Endodermal cell (in vitro differentiated cells): ENCODE data around the gene KIF26B. TPM values are rescaled to one million over a fixed set of nuclear protein-coding genes. Genes with fewer than 3 reads are reported as not detected.

ENCODE experiments used
- DNase-seq: peaks from one replicate; pipeline ENCODE4 v3.0.0-alpha.2; 2017
- H3K27ac ChIP-seq: 2 replicates; pipeline ENCODE4 v1.5.1; 2013; ENCODE audit warnings: mild to moderate bottlenecking, low read depth, low read length, moderate library complexity
- H3K27me3 ChIP-seq: 2 replicates; pipeline ENCODE4 v1.6.1; 2013; ENCODE audit warnings: mild to moderate bottlenecking, low read length, moderate library complexity; ENCODE audit not compliant: insufficient read depth, control insufficient read depth, poor library complexity, severe bottlenecking
- H3K36me3 ChIP-seq: 2 replicates; pipeline ENCODE4 v1.7.0; 2013; ENCODE audit warnings: mild to moderate bottlenecking, low read length, moderate library complexity; ENCODE audit not compliant: control insufficient read depth, insufficient read depth
- H3K4me1 ChIP-seq: one replicate; pipeline ENCODE4 v1.7.0; 2013; ENCODE audit warnings: low read length; ENCODE audit not compliant: control insufficient read depth, insufficient read depth
- H3K4me3 ChIP-seq: 2 replicates; pipeline ENCODE4 v1.5.1; 2013; ENCODE audit warnings: mild to moderate bottlenecking, low read length, moderate library complexity
- H3K9ac ChIP-seq: 2 replicates; pipeline ENCODE4 v1.6.1; 2013; ENCODE audit warnings: mild to moderate bottlenecking, low read length, moderate library complexity; ENCODE audit not compliant: poor library complexity, severe bottlenecking; ENCODE audit errors: extremely low read depth
- H3K9me3 ChIP-seq: 2 replicates; pipeline ENCODE4 v1.6.1; 2013; ENCODE audit warnings: mild to moderate bottlenecking, low read length, moderate library complexity; ENCODE audit not compliant: control insufficient read depth
- H3K27ac Mint-ChIP-seq: 2 replicates; pipeline ENCODE4 v1.8.0; 2020; ENCODE audit warnings: mixed read lengths
- H3K27me3 Mint-ChIP-seq: 2 replicates; pipeline ENCODE4 v1.8.0; 2021; ENCODE audit warnings: mild to moderate bottlenecking, mixed read lengths; ENCODE audit not compliant: insufficient read depth
- H3K36me3 Mint-ChIP-seq: 2 replicates; pipeline ENCODE4 v1.8.0; 2020; ENCODE audit warnings: low read depth, mixed read lengths
- H3K4me1 Mint-ChIP-seq: 2 replicates; pipeline ENCODE4 v1.8.0; 2020; ENCODE audit warnings: mixed read lengths
- H3K4me3 Mint-ChIP-seq: 2 replicates; pipeline ENCODE4 v1.8.0; 2020; ENCODE audit warnings: mild to moderate bottlenecking, moderate library complexity, mixed read lengths
- H3K9me3 Mint-ChIP-seq: 2 replicates; pipeline ENCODE4 v1.8.0; 2020; ENCODE audit warnings: mild to moderate bottlenecking, mixed read lengths
- WGBS, 2 experiments: methylation state at CpG; one replicate each; pipeline versions ENCODE4 v1.1.5 to v1.1.7; 2013; ENCODE audit warnings: missing lambda C conversion rate in 2 of 2, mixed read lengths in 1 of 2; ENCODE audit not compliant: insufficient coverage in 1 of 2, insufficient read length in 1 of 2; 5-methylcytosine and 5-hydroxymethylcytosine counted together
- total RNA-seq, 2 donors: library from RNA; stranded (reverse); fragmentation: NEBNext Ultra II Directional in 1 of 2; extraction: Animal tissue kit (Norgen Biotek cat#: 25700) in 1 of 2; gene quantifications; 2 replicates in 1 of 2; 3 replicates in 1 of 2; pipeline ENCODE4 v1.2.1, GENCODE V29; 2021
- TF ChIP-seq, protein P1 (sequence below): fragments of 200-600 bp; sonication (generic); conservative IDR thresholded peaks from 2 replicates; pipeline ENCODE4 v1.5.0; 2021; ENCODE audit warnings: antibody characterized with exemption, mild to moderate bottlenecking

Gene KIF26B
- total RNA-seq, 2 donors from 2014 or later, result 12.3 to 21.0 TPM

DNA sequence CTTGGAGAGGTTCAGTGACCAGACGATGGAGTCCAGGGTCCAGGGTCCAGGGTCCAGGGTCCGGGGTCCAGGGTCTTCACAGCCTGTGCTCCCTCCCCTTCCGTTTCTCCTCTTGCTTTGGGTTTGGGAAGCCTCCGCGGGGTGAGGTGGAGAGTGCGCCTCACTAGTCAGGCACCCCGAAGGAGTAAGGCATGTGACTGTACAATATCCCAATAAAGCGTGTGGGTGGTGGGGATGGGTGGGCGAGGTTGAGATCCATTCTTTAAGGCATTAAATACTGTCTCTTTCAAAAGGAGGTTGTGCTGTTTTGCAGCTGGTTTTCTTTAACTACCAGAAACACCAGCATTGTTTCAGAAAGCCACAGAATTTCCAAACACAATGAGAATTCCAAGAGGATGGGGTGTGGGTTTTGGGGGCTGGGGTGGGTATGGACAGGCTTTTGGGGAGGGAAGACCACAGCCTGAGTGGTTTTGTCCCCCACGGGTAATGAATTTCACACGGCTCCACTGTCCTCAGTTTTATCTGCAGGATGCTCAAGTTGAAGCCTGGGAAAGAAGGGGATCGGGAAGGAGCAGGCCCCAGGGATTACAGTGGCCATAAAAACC lies 65.7 kb downstream of the KIF26B start:
- peaks cover 8% of the 10 kb centered on the region for H3K36me3 Mint-ChIP-seq
- H3K27me3 Mint-ChIP-seq, result no peaks in the 10 kb centered on the region

DNA sequence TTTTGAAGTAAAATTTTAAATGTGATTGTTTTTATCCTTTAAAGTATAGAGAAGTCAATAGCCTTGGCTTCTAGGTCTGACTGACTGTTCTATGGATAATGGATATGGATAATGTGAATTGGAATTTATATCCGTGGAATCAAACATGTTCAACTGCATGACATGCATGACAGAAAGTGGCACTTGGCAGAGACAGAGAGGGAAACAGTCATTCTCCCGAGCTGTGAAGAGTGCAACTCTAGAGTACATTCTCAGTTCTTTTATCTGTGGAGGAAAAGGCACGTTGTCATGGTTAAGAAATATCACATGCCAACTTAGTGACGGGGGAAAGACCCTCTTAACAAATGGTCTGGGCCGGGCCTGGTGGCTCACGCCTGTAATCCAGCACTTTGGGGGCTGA lies 67.0 kb downstream of the KIF26B start:
- Histone ChIP-seq H3K4me1 (peaks cover 2% of the 10 kb centered on the region), H3K36me3 (no peaks in the 10 kb centered on the region), H3K27me3 (no peaks in the 10 kb centered on the region), H3K4me3 (no peak overlapping the region), H3K9me3 (no peaks in the 10 kb centered on the region), H3K9ac (no peak overlapping the region), H3K27ac (no peak overlapping the region)
- DNase-seq, result no peak
- TF ChIP-seq, protein P1, sequence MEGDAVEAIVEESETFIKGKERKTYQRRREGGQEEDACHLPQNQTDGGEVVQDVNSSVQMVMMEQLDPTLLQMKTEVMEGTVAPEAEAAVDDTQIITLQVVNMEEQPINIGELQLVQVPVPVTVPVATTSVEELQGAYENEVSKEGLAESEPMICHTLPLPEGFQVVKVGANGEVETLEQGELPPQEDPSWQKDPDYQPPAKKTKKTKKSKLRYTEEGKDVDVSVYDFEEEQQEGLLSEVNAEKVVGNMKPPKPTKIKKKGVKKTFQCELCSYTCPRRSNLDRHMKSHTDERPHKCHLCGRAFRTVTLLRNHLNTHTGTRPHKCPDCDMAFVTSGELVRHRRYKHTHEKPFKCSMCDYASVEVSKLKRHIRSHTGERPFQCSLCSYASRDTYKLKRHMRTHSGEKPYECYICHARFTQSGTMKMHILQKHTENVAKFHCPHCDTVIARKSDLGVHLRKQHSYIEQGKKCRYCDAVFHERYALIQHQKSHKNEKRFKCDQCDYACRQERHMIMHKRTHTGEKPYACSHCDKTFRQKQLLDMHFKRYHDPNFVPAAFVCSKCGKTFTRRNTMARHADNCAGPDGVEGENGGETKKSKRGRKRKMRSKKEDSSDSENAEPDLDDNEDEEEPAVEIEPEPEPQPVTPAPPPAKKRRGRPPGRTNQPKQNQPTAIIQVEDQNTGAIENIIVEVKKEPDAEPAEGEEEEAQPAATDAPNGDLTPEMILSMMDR, result no peak
- Mint-ChIP-seq H3K27me3 (no peaks in the 10 kb centered on the region), H3K4me1 (peaks cover 31% of the 10 kb centered on the region), H3K36me3 (peaks cover 8% of the 10 kb centered on the region), H3K9me3 (no peaks in the 10 kb centered on the region), H3K27ac (no peak overlapping the region), H3K4me3 (no peak overlapping the region)
- 93 to 94% methylated on average over 3 to 6 of the region's 6 CpGs for WGBS, 2 experiments

More for the DNA sequence above, 65.7 kb downstream of the KIF26B start:
- H3K9me3 ChIP-seq, result no peaks in the 10 kb centered on the region
- no peak overlapping the region for H3K27ac ChIP-seq
- no peak overlapping the region for H3K4me3 Mint-ChIP-seq
- H3K4me1 ChIP-seq, result peaks cover 5% of the 10 kb centered on the region
- no peaks in the 10 kb centered on the region for H3K36me3 ChIP-seq
- H3K9me3 Mint-ChIP-seq, result no peaks in the 10 kb centered on the region
- DNase-seq, result no peak
- H3K27ac Mint-ChIP-seq, result no peak overlapping the region
- TF ChIP-seq, protein P1, result no peak
- H3K9ac ChIP-seq, result no peak overlapping the region
- H3K4me1 Mint-ChIP-seq, result peaks cover 34% of the 10 kb centered on the region
- WGBS, 2 experiments, result 82 to 100% methylated on average over 3 to 12 of the region's 12 CpGs
- H3K27me3 ChIP-seq, result no peaks in the 10 kb centered on the region
- H3K4me3 ChIP-seq, result no peak overlapping the region

DNA sequence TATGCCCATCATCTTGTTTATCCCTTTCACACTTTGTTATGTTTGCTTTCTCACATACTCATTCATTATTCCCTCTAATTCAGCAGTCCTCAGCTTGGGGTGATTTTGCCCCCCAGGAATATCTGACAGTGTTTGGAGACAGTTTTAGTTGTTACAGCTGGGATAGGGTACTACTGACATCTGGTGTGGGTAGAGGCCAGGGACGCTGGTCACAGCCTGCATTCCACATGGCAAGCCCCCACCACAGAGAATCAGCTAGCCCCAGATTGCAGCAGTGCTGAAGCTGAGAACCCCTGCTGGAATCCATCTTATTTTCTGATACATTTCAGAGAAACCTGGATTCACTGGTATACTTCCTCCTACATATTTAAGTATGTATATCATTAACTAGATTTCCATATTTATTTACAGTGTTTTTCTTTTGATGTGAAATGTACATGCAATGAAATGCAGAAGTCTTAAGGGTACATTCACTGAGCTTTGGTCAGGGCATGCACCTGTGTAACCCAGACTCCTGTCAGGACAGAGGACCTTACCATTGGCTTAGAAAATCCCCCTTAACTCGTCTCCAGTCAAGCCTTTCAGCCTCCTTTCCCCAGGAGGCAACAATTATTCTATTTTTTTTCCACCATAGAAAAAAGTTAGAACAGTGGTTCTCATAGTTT lies 68.3 kb downstream of the KIF26B start:
- 60 to 84% methylated on average over 1 to 2 of the region's 2 CpGs for WGBS, 2 experiments
- no peak overlapping the region for H3K4me3 ChIP-seq
- no peak overlapping the region for H3K9ac ChIP-seq
- no peaks in the 10 kb centered on the region for H3K36me3 ChIP-seq
- H3K9me3 ChIP-seq, result no peaks in the 10 kb centered on the region
- Mint-ChIP-seq H3K27ac (no peak overlapping the region), H3K4me3 (no peak overlapping the region), H3K9me3 (no peaks in the 10 kb centered on the region), H3K27me3 (no peaks in the 10 kb centered on the region), H3K4me1 (peaks cover 22% of the 10 kb centered on the region), H3K36me3 (peaks cover 10% of the 10 kb centered on the region)
- H3K27ac ChIP-seq, result no peak overlapping the region
- H3K4me1 ChIP-seq, result no peaks in the 10 kb centered on the region
- no peaks in the 10 kb centered on the region for H3K27me3 ChIP-seq
- TF ChIP-seq, protein P1, result no peak
- DNase-seq, result no peak
